Neural progenitor cell (in vitro differentiated cells): ENCODE data around the gene TMEM208. TPM values are rescaled to one million over a fixed set of nuclear protein-coding genes. Genes with fewer than 3 reads are reported as not detected.

Experiments used
- DNase-seq: peaks from one replicate; pipeline ENCODE4 v3.0.0-alpha.2; 2016; ENCODE audit warnings: low spot score
- H2AFZ ChIP-seq: fragments of 200-600 bp; sonication (generic); replicated peaks from 2 replicates; pipeline ENCODE4 v1.6.1; 2016; ENCODE audit warnings: antibody characterized with exemption
- H3F3A ChIP-seq: fragments of 200-600 bp; sonication (generic); 2 replicates; pipeline ENCODE4 v1.6.1; 2016; ENCODE audit warnings: antibody characterized with exemption, low read depth
- H3K27ac ChIP-seq: fragments of 200-600 bp; sonication (generic); 2 replicates; pipeline ENCODE4 v1.5.1; 2016; ENCODE audit warnings: mild to moderate bottlenecking
- H3K27me3 ChIP-seq: fragments of 200-600 bp; sonication (generic); 2 replicates; pipeline ENCODE4 v1.6.1; 2016; ENCODE audit warnings: mild to moderate bottlenecking, moderate library complexity
- H3K36me3 ChIP-seq: fragments of 200-600 bp; sonication (generic); 2 replicates; pipeline ENCODE4 v1.5.1; 2016
- H3K4me1 ChIP-seq: fragments of 200-600 bp; sonication (generic); 2 replicates; pipeline ENCODE4 v1.6.1; 2016; ENCODE audit warnings: mixed run types
- H3K4me2 ChIP-seq: fragments of 200-600 bp; sonication (generic); 2 replicates; pipeline ENCODE4 v1.6.1; 2016
- H3K4me3 ChIP-seq: fragments of 200-600 bp; sonication (generic); 2 replicates; pipeline ENCODE4 v1.5.1; 2016
- H3K79me2 ChIP-seq: fragments of 200-600 bp; sonication (generic); 2 replicates; pipeline ENCODE4 v1.6.1; 2016; ENCODE audit warnings: low read depth
- H3K9ac ChIP-seq: fragments of 200-600 bp; sonication (generic); 2 replicates; pipeline ENCODE4 v1.6.1; 2016
- H3K9me3 ChIP-seq: fragments of 200-600 bp; sonication (generic); 2 replicates; pipeline ENCODE4 v1.5.1; 2016; ENCODE audit warnings: low read depth
- H4K20me1 ChIP-seq: fragments of 200-600 bp; sonication (generic); 2 replicates; pipeline ENCODE4 v1.6.1; 2016; ENCODE audit warnings: low read depth
- H3K27ac Mint-ChIP-seq: 3 replicates; pipeline ENCODE4 v1.8.0; 2021; ENCODE audit warnings: mixed read lengths
- H3K27me3 Mint-ChIP-seq: 2 replicates; pipeline ENCODE4 v1.8.0; 2022; ENCODE audit warnings: low read depth, mild to moderate bottlenecking, inconsistent platforms, moderate library complexity, mixed read lengths; ENCODE audit not compliant: insufficient read depth
- H3K36me3 Mint-ChIP-seq: 3 replicates; pipeline ENCODE4 v1.8.0; 2021; ENCODE audit warnings: mixed read lengths
- H3K4me1 Mint-ChIP-seq: 3 replicates; pipeline ENCODE4 v1.8.0; 2021; ENCODE audit warnings: mixed read lengths
- H3K4me3 Mint-ChIP-seq: 3 replicates; pipeline ENCODE4 v1.8.0; 2021; ENCODE audit warnings: mild to moderate bottlenecking, moderate library complexity, mixed read lengths
- H3K9me3 Mint-ChIP-seq: 3 replicates; pipeline ENCODE4 v1.8.0; 2020; ENCODE audit warnings: mixed read lengths
- CTCF ChIP-seq: fragments of 200-600 bp; sonication (generic); IDR thresholded peaks from 2 replicates; pipeline ENCODE4 v1.5.1; 2017; ENCODE audit warnings: antibody characterized with exemption, mild to moderate bottlenecking
- EZH2 ChIP-seq: fragments of 200-600 bp; sonication (generic); IDR thresholded peaks from 2 replicates; pipeline ENCODE4 v1.6.1; 2017; ENCODE audit warnings: antibody characterized with exemption, mild to moderate bottlenecking, moderate library complexity
- EZH2phosphoT487 ChIP-seq: fragments of 200-600 bp; sonication (generic); IDR thresholded peaks from 2 replicates; pipeline ENCODE4 v1.6.1; 2017; ENCODE audit warnings: antibody characterized with exemption
- total RNA-seq: library from RNA; depleted of rRNA; stranded (reverse); fragments of >200 nt; gene quantifications from 2 replicates; pipeline ENCODE4 v1.2.3, GENCODE V29; 2015; ENCODE audit warnings: low replicate concordance

The TMEM208 gene
- total RNA-seq, 1 donor from 2014 or later = 39.4 TPM

- H3F3A ChIP-seq = peaks cover 35% of the 10 kb centered on the region
- H3K4me2 ChIP-seq = peak within 1 kb of the TSS; percentile 92
- no peak within 1 kb of the TSS for H3K9ac ChIP-seq
- peaks cover 41% of the 10 kb centered on the region for H3K27me3 ChIP-seq
- H3K79me2 ChIP-seq = no peaks in the 10 kb centered on the region
- TF ChIP-seq CTCF (no peak), EZH2phosphoT487 (no peak), EZH2 (no peak)
- Mint-ChIP-seq H3K4me3 (peak within 1 kb of the TSS; percentile 92), H3K27me3 (peaks cover 26% of the 10 kb centered on the region), H3K9me3 (no peaks in the 10 kb centered on the region), H3K4me1 (peaks cover 27% of the 10 kb centered on the region), H3K36me3 (no peaks in the 10 kb centered on the region), H3K27ac (peak within 1 kb of the TSS; percentile 87)
- no peaks in the 10 kb centered on the region for H3K9me3 ChIP-seq
- no peaks in the 10 kb centered on the region for H3K36me3 ChIP-seq
- H2AFZ ChIP-seq = peak within 1 kb of the TSS; percentile 96
- DNase-seq = peak; percentile 98
- peaks cover 25% of the 10 kb centered on the region for H3K4me1 ChIP-seq
- peaks cover 6% of the 10 kb centered on the region for H4K20me1 ChIP-seq
- H3K27ac ChIP-seq = no peak within 1 kb of the TSS
- H3K4me3 ChIP-seq = peak within 1 kb of the TSS; percentile 64
Measured at GRCh38 chr16:67247192-67248072, 20.5 kb downstream of the TMEM208 start, which contains the start of gene FHOD1. FHOD1 (minus strand) TSS chr16:67247481; CDS start chr16:67247410, 71 bp downstream.

GRCh38 chr16:67248073-67248400, 21.1 kb downstream of the TMEM208 start:
- H3K36me3 ChIP-seq = no peaks in the 10 kb centered on the region
- peak overlapping the region; percentile 96 for H2AFZ ChIP-seq
- Mint-ChIP-seq H3K4me1 (peaks cover 27% of the 10 kb centered on the region), H3K9me3 (no peaks in the 10 kb centered on the region), H3K4me3 (peak overlapping the region; percentile 92), H3K27ac (peak overlapping the region; percentile 87), H3K36me3 (no peaks in the 10 kb centered on the region), H3K27me3 (peaks cover 26% of the 10 kb centered on the region)
- peak overlapping the region; percentile 92 for H3K4me2 ChIP-seq
- H3K27ac ChIP-seq = no peak overlapping the region
- H3K9ac ChIP-seq = no peak overlapping the region
- peaks cover 25% of the 10 kb centered on the region for H3K4me1 ChIP-seq
- H3K27me3 ChIP-seq = peaks cover 41% of the 10 kb centered on the region
- DNase-seq = no peak
- no peaks in the 10 kb centered on the region for H3K79me2 ChIP-seq
- H3F3A ChIP-seq = peaks cover 35% of the 10 kb centered on the region
- TF ChIP-seq EZH2phosphoT487 (no peak), EZH2 (no peak), CTCF (no peak)
- H3K9me3 ChIP-seq = no peaks in the 10 kb centered on the region
- H4K20me1 ChIP-seq = peaks cover 6% of the 10 kb centered on the region
- peak overlapping the region; percentile 64 for H3K4me3 ChIP-seq

- peaks cover 26% of the 10 kb centered on the region for H3K27me3 Mint-ChIP-seq
- peak within 1 kb of the TSS; percentile 92 for H3K4me3 Mint-ChIP-seq
- peak; percentile 71 for DNase-seq
- Histone ChIP-seq H3K27me3 (peaks cover 41% of the 10 kb centered on the region), H3K36me3 (no peaks in the 10 kb centered on the region), H3K27ac (no peak within 1 kb of the TSS), H3K9ac (no peak within 1 kb of the TSS), H2AFZ (peak within 1 kb of the TSS; percentile 96), H3K4me2 (peak within 1 kb of the TSS; percentile 92), H3K4me3 (peak within 1 kb of the TSS; percentile 64), H4K20me1 (peaks cover 6% of the 10 kb centered on the region), H3K4me1 (peaks cover 25% of the 10 kb centered on the region), H3K79me2 (no peaks in the 10 kb centered on the region), H3F3A (peaks cover 35% of the 10 kb centered on the region), H3K9me3 (no peaks in the 10 kb centered on the region)
- peaks cover 27% of the 10 kb centered on the region for H3K4me1 Mint-ChIP-seq
- TF ChIP-seq EZH2 (no peak), CTCF (peak; percentile 14)
- H3K36me3 Mint-ChIP-seq = no peaks in the 10 kb centered on the region
- no peaks in the 10 kb centered on the region for H3K9me3 Mint-ChIP-seq
- H3K27ac Mint-ChIP-seq = peak within 1 kb of the TSS; percentile 87
Measured at GRCh38 chr16:67248401-67249177, 21.7 kb downstream of the TMEM208 start, which contains the start of gene SLC9A5. SLC9A5 (plus strand) TSS chr16:67248979; CDS start chr16:67249015, 36 bp downstream.
